HepG2 (cell line): ENCODE data around the gene RIMBP2. TPM values are rescaled to one million over a fixed set of nuclear protein-coding genes. Genes with fewer than 3 reads are reported as not detected.

Source experiments
- ATAC-seq: fragments of 200-7000 bp; cut with Tn5 transposase; 3 replicates; pipeline ENCODE4 v1.9.1; 2020; ENCODE audit warnings: mild to moderate bottlenecking, moderate library complexity
- BruUV-seq: library from RNA; stranded (reverse); fragments of 400-500 nt; replicated peaks from 2 replicates; lab custom pipeline; 2021; lab: Mats Ljungman, UMichigan
- CTCF ChIA-PET: fragments of 300-600 bp; formaldehyde crosslinking; extraction: SDS; loops from one replicate; lab custom pipeline; 2021; ENCODE audit warnings: low total read pairs, inconsistent platforms, low intra/inter-chr PET ratio; lab: Yijun Ruan, JAX
- POLR2A ChIA-PET: fragments of 350-600 bp; sonication (Branson Sonifier 250); formaldehyde crosslinking; loops from one replicate; lab custom pipeline; 2020; ENCODE audit warnings: antibody characterized with exemption, inconsistent platforms; lab: Yijun Ruan, JAX
- DNase-seq: peaks from one replicate; pipeline ENCODE4 v3.0.0-alpha.2; 2015; ENCODE audit warnings: low spot score
- FAIRE-seq: peaks from 3 replicates; lab custom pipeline; 2011; peaks lifted over from hg19 to GRCh38; lab: Jason Lieb, UNC
- H2AFZ ChIP-seq: one replicate; pipeline ENCODE4 v1.6.1; 2011; ENCODE audit warnings: low read length, inconsistent platforms
- H3K27ac ChIP-seq: fragments of 300-600 bp; 3 replicates; pipeline ENCODE4 v1.8.0; 2011; ENCODE audit warnings: mixed run types, mild to moderate bottlenecking, mixed read lengths, low read length, inconsistent platforms; ENCODE audit not compliant: insufficient read depth; ENCODE audit errors: extremely low read length
- H3K27me3 ChIP-seq, 2 experiments: fragments of 200-600 bp in 1 of 2; 2 replicates in 1 of 2; 3 replicates in 1 of 2; pipeline versions ENCODE4 v1.6.0 to v1.8.0; 2011; ENCODE audit warnings: low read length in 2 of 2, mild to moderate bottlenecking in 2 of 2, moderate library complexity in 2 of 2, inconsistent platforms in 1 of 2; ENCODE audit not compliant: insufficient read depth in 2 of 2, control insufficient read depth in 1 of 2
- H3K36me3 ChIP-seq, 2 experiments: fragments of 200-600 bp in 1 of 2; replicated peaks in 1 of 2; 2 replicates in 1 of 2; 3 replicates in 1 of 2; pipeline versions ENCODE4 v1.5.1 to v1.8.0; 2011; ENCODE audit warnings: low read length in 2 of 2, inconsistent platforms in 1 of 2; ENCODE audit not compliant: insufficient read depth in 2 of 2, control insufficient read depth in 1 of 2
- H3K4me1 ChIP-seq: 2 replicates; pipeline ENCODE4 v1.5.1; 2012; ENCODE audit warnings: low read length, inconsistent platforms; ENCODE audit not compliant: insufficient read depth
- H3K4me2 ChIP-seq: 2 replicates; pipeline ENCODE4 v1.6.0; 2011; ENCODE audit warnings: low read depth, low read length, inconsistent platforms
- H3K4me3 ChIP-seq, 3 experiments: fragments of 200-600 bp in 1 of 3; sonication (generic), shearing (Covaris generic) in 1 of 3; replicated peaks in 1 of 3; 2 replicates each; pipeline ENCODE4 v1.5.1; 2011 to 2016; ENCODE audit warnings: low read length in 3 of 3, inconsistent platforms in 2 of 3, low read depth in 2 of 3, mild to moderate bottlenecking in 2 of 3, control low read depth in 1 of 3, mixed read lengths in 1 of 3; ENCODE audit not compliant: insufficient read depth in 1 of 3
- H3K79me2 ChIP-seq: one replicate; pipeline ENCODE4 v1.6.1; 2011; ENCODE audit warnings: low read length, inconsistent platforms; ENCODE audit not compliant: insufficient read depth
- H3K9ac ChIP-seq: 2 replicates; pipeline ENCODE4 v1.6.0; 2011; ENCODE audit warnings: mild to moderate bottlenecking, low read depth, low read length, inconsistent platforms; ENCODE audit not compliant: insufficient read depth
- H3K9me3 ChIP-seq: 2 replicates; pipeline ENCODE4 v1.5.1; 2012; ENCODE audit warnings: mild to moderate bottlenecking, low read length
- H4K20me1 ChIP-seq: 2 replicates; pipeline ENCODE4 v1.6.0; 2011; ENCODE audit warnings: inconsistent platforms, mild to moderate bottlenecking, low read length, moderate library complexity; ENCODE audit not compliant: insufficient read depth
- ADNP ChIP-seq: sonication (generic); formaldehyde crosslinking; IDR thresholded peaks from 2 replicates; pipeline ENCODE4 v1.4.0; 2020; ENCODE audit warnings: missing genetic modification reagents
- ASH2L ChIP-seq: fragments of 300-600, 200-600 bp; sonication (generic); IDR thresholded peaks from 2 replicates; pipeline ENCODE4 v1.7.0; 2017; ENCODE audit warnings: low read depth, mild to moderate bottlenecking, moderate library complexity, mixed read lengths, low read length; ENCODE audit not compliant: insufficient read length
- HNRNPL ChIP-seq: fragments of 200-400 bp; formaldehyde crosslinking; IDR thresholded peaks from 2 replicates; pipeline ENCODE4 v1.6.1; 2017; ENCODE audit warnings: mild to moderate bottlenecking, low read depth, low read length
- HOXA9 ChIP-seq: sonication (generic); formaldehyde crosslinking; IDR thresholded peaks from 2 replicates; pipeline ENCODE4 v1.8.1; 2022; ENCODE audit warnings: missing genetic modification reagents, mild to moderate bottlenecking, moderate library complexity, borderline replicate concordance
- KDM5A ChIP-seq: fragments of 200-600 bp; sonication (generic); IDR thresholded peaks from 2 replicates; pipeline ENCODE4 v1.7.0; 2018; ENCODE audit warnings: antibody characterized with exemption, mild to moderate bottlenecking, low read length, borderline replicate concordance
- NKX3-1 ChIP-seq: sonication (generic); formaldehyde crosslinking; IDR thresholded peaks from 2 replicates; pipeline ENCODE4 v1.5.0; 2020; ENCODE audit warnings: missing genetic modification reagents
- RFX1 ChIP-seq: fragments of 450-650 bp; IDR thresholded peaks from 2 replicates; pipeline ENCODE4 v1.6.1; 2017
- SMYD3 ChIP-seq: sonication (generic); formaldehyde crosslinking; IDR thresholded peaks from 2 replicates; pipeline ENCODE4 v1.8.1; 2023; ENCODE audit warnings: mild to moderate bottlenecking, missing genetic modification reagents
- SP2 ChIP-seq: sonication (generic); formaldehyde crosslinking; IDR thresholded peaks from 2 replicates; pipeline ENCODE4 v1.5.1; 2020; ENCODE audit warnings: mild to moderate bottlenecking, missing genetic modification reagents
- TAF1 ChIP-seq: sonication (generic); formaldehyde crosslinking; IDR thresholded peaks from 2 replicates; pipeline ENCODE4 v1.4.0; 2020; ENCODE audit warnings: missing genetic modification reagents
- ZFP82 ChIP-seq: sonication (generic); formaldehyde crosslinking; IDR thresholded peaks from 2 replicates; pipeline ENCODE4 v1.5.1; 2020; ENCODE audit warnings: mild to moderate bottlenecking, missing genetic modification reagents, borderline replicate concordance
- ZNF101 ChIP-seq: sonication (generic); formaldehyde crosslinking; IDR thresholded peaks from 2 replicates; pipeline ENCODE4 v1.4.0; 2020; ENCODE audit warnings: mild to moderate bottlenecking, low read depth, missing genetic modification reagents, borderline replicate concordance
- WGBS: methylation state at CpG from one replicate; pipeline ENCODE4 v1.1.6; 2017; ENCODE audit warnings: low lambda C conversion rate; 5-methylcytosine and 5-hydroxymethylcytosine counted together
- in situ Hi-C: cut with HindIII; loops from 2 replicates; pipeline ENCODE4 v1.10.0; 2017; ENCODE audit warnings: low pct_unique_long_range_greater_than_20kb; ENCODE audit not compliant: extremely low pct_ligation_motif_present
- intact Hi-C: fragments of 100-400 bp; cut with micrococcal nuclease; formaldehyde crosslinking; loops from one replicate; pipeline ENCODE4 v1.10.0; 2022; ENCODE audit not compliant: unreplicated experiment
- polyA plus RNA-seq, 8 experiments: library from polyadenylated mRNA; depleted of rRNA in 3 of 8; stranded (reverse) in 7 of 8; unstranded in 1 of 8; fragments of >200 nt; fragmentation: Illumina TruSeq in 4 of 8; extraction: Trizol in 4 of 8; gene quantifications; 2 replicates each; pipeline versions ENCODE4 v1.2.1 to v1.2.3, GENCODE V29; 2011 to 2016; ENCODE audit warnings: low read depth in 4 of 8, missing spikeins in 1 of 8, mixed read lengths in 1 of 8; ENCODE audit not compliant: insufficient read depth in 1 of 8
- total RNA-seq, 5 experiments: library from RNA; depleted of rRNA; stranded (reverse); fragments of >200 nt; fragmentation: Illumina TruSeq; extraction: Trizol; gene quantifications; 2 replicates each; pipeline ENCODE4 v1.2.3, GENCODE V29; 2016; ENCODE audit warnings: low read depth in 1 of 5
- TF ChIP-seq, protein P1 (sequence below): sonication (generic); formaldehyde crosslinking; IDR thresholded peaks from 2 replicates; pipeline ENCODE4 v1.4.0; 2020; ENCODE audit warnings: missing genetic modification reagents
- TF ChIP-seq, protein P2 (sequence below): sonication (generic); formaldehyde crosslinking; IDR thresholded peaks from 2 replicates; pipeline ENCODE4 v1.8.1; 2022; ENCODE audit warnings: mild to moderate bottlenecking, missing genetic modification reagents
- TF ChIP-seq, protein P3 (sequence below): sonication (generic); formaldehyde crosslinking; IDR thresholded peaks from 2 replicates; pipeline ENCODE4 v1.5.0; 2020; ENCODE audit warnings: missing genetic modification reagents
- TF ChIP-seq, protein P4 (sequence below): IDR thresholded peaks from 2 replicates; pipeline ENCODE4 v1.6.1; 2018; ENCODE audit warnings: missing genetic modification reagents

RIMBP2 gene
- total and polyA plus RNA-seq, 2 of the 13 experiments (the other 11 are each of a cell fraction or from before 2014, with no cell fraction given): 0.03 TPM; not detected in 1

DNA sequence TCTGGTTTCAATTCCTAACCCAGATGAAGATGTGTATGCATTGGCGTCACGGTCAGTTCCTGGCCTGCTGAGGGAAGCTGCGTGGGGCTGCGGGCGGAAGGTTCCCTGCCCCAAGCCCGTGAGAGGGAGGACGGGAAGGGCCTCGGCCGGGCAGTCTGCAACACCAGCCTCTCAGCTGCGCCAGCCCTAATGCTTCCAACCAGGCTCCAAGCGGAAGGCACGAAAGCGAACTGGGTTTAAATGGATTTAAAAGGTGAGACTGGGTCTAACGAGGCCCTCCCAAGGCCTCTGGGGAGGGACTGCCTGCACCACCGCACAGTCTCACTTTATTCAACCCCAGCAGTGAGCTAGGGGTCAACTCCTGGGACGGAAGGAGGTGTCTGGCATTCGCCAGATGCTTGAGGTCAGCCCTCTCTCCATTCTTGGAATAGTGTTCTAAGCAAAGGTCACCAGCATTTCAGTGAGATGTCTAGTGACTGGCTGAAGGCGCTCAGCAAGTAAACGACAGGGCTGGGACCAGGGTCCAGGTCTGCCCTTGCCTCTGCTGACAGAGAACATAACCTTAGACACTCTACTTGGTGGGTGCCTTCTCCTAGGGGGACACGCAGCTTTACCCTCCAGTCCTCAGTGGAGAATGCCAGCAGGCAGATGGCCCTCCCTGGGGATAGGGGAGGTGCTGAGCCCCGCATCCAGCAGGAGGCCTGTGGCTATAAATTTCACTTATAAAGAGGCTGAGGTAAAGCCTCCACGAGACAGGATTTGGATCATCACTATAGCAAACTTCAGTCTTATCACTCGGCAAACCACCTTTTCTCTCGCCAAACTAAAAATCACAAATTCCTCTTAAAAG is 286.2 kb downstream of the RIMBP2 start:
- H3K4me2 ChIP-seq: no peak overlapping the region

More for the DNA sequence above, 286.2 kb downstream of the RIMBP2 start:
- TF ChIP-seq, protein P1, sequence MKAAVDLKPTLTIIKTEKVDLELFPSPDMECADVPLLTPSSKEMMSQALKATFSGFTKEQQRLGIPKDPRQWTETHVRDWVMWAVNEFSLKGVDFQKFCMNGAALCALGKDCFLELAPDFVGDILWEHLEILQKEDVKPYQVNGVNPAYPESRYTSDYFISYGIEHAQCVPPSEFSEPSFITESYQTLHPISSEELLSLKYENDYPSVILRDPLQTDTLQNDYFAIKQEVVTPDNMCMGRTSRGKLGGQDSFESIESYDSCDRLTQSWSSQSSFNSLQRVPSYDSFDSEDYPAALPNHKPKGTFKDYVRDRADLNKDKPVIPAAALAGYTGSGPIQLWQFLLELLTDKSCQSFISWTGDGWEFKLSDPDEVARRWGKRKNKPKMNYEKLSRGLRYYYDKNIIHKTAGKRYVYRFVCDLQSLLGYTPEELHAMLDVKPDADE: no peak
- TF ChIP-seq HOXA9: no peak
- no peak for TF ChIP-seq SMYD3
- TF ChIP-seq KDM5A: no peak
- TF ChIP-seq, protein P2, sequence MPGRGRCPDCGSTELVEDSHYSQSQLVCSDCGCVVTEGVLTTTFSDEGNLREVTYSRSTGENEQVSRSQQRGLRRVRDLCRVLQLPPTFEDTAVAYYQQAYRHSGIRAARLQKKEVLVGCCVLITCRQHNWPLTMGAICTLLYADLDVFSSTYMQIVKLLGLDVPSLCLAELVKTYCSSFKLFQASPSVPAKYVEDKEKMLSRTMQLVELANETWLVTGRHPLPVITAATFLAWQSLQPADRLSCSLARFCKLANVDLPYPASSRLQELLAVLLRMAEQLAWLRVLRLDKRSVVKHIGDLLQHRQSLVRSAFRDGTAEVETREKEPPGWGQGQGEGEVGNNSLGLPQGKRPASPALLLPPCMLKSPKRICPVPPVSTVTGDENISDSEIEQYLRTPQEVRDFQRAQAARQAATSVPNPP (CRISPR knock-in tag): no peak
- TF ChIP-seq ZNF101: no peak
- no peak for TF ChIP-seq RFX1
- TF ChIP-seq TAF1 (CRISPR knock-in tag): no peak
- no peak for TF ChIP-seq ASH2L
- TF ChIP-seq HNRNPL: no peak
- TF ChIP-seq, protein P3, sequence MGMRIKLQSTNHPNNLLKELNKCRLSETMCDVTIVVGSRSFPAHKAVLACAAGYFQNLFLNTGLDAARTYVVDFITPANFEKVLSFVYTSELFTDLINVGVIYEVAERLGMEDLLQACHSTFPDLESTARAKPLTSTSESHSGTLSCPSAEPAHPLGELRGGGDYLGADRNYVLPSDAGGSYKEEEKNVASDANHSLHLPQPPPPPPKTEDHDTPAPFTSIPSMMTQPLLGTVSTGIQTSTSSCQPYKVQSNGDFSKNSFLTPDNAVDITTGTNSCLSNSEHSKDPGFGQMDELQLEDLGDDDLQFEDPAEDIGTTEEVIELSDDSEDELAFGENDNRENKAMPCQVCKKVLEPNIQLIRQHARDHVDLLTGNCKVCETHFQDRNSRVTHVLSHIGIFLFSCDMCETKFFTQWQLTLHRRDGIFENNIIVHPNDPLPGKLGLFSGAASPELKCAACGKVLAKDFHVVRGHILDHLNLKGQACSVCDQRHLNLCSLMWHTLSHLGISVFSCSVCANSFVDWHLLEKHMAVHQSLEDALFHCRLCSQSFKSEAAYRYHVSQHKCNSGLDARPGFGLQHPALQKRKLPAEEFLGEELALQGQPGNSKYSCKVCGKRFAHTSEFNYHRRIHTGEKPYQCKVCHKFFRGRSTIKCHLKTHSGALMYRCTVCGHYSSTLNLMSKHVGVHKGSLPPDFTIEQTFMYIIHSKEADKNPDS (CRISPR knock-in tag): no peak
- no peak for TF ChIP-seq SP2
- TF ChIP-seq, protein P4, sequence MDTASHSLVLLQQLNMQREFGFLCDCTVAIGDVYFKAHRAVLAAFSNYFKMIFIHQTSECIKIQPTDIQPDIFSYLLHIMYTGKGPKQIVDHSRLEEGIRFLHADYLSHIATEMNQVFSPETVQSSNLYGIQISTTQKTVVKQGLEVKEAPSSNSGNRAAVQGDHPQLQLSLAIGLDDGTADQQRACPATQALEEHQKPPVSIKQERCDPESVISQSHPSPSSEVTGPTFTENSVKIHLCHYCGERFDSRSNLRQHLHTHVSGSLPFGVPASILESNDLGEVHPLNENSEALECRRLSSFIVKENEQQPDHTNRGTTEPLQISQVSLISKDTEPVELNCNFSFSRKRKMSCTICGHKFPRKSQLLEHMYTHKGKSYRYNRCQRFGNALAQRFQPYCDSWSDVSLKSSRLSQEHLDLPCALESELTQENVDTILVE (CRISPR knock-in tag): no peak
- no peak for TF ChIP-seq ADNP
- TF ChIP-seq NKX3-1 (CRISPR knock-in tag): no peak
- no peak for TF ChIP-seq ZFP82
- no peak overlapping the region for H3K27ac ChIP-seq
- no peak overlapping the region for H3K4me3 ChIP-seq
- H3K4me1 ChIP-seq: no peaks in the 10 kb centered on the region
- BruUV-seq: no TSS peak
- POLR2A ChIA-PET: no interaction called here
- no peaks in the 10 kb centered on the region for H4K20me1 ChIP-seq
- H3K9ac ChIP-seq: no peak overlapping the region
- intact Hi-C loops: no loop called here
- ATAC-seq (no peak), DNase-seq (no peak), FAIRE-seq (no peak)
- peaks cover 8 to 70% of the 10 kb centered on the region in 2 experiments for H3K27me3 ChIP-seq
- in situ Hi-C loops: no loop called here
- no peaks in the 10 kb centered on the region for H3K79me2 ChIP-seq
- H2AFZ ChIP-seq: no peak overlapping the region
- H3K9me3 ChIP-seq: no peaks in the 10 kb centered on the region
- CTCF ChIA-PET: no interaction called here
- no peaks in the 10 kb centered on the region for H3K36me3 ChIP-seq
- 23% methylated on average over 22 of the region's 24 CpGs for WGBS
